Measurements from ENCODE around the gene SP6. TPM values are rescaled to one million over a fixed set of nuclear protein-coding genes. Genes with fewer than 3 reads are reported as not detected.

Gene SP6
- total RNA-seq, 8 experiments from 2014 or later: 0.11 to 1.1 (median 0.27) TPM

Other genes with a start within 250 kb of the SP6 start
- gene KPNB1, start 201.2 kb downstream of the SP6 start, total RNA-seq: 100 to 1,000 TPM in 7 of 8 experiments, 10 to 100 TPM in 1; 90.3 to 268 (median 127) TPM
- 10 to 100 TPM in 7 of 8 experiments, 1 to 10 TPM in 1; 7.0 to 14.1 (median 10.8) TPM for gene TBKBP1, start 157.0 kb downstream of the SP6 start, total RNA-seq
- under 1 TPM in 5 of 8 experiments, not detected in 3; 0.04 to 0.38 (median 0.14) TPM for gene TBX21, start 117.9 kb downstream of the SP6 start, total RNA-seq
- 10 to 100 TPM in 3 of 8 experiments, 1 to 10 TPM in 5; 2.2 to 16.6 (median 8.4) TPM for gene OSBPL7, start 29.4 kb downstream of the SP6 start, total RNA-seq
- gene MRPL10, start 19.6 kb downstream of the SP6 start, total RNA-seq: 10 to 100 TPM; 41.5 to 58.3 (median 46.3) TPM
- gene LRRC46, start 19.5 kb downstream of the SP6 start, total RNA-seq: 1 to 10 TPM in 5 of 8 experiments, under 1 TPM in 3; 0.27 to 5.2 (median 1.2) TPM
- gene SCRN2, start 9.9 kb downstream of the SP6 start, total RNA-seq: 10 to 100 TPM; 10.8 to 38.6 (median 21.6) TPM
- gene SP2, start 45.1 kb upstream of the SP6 start, total RNA-seq: 1 to 10 TPM; 1.4 to 6.9 (median 4.4) TPM
- 10 to 100 TPM in 4 of 8 experiments, 1 to 10 TPM in 4; 7.3 to 54.6 (median 10.7) TPM for gene PNPO, start 90.4 kb upstream of the SP6 start, total RNA-seq
- 1 to 10 TPM in 2 of 8 experiments, under 1 TPM in 4, not detected in 2; 0.11 to 3.0 (median 0.40) TPM for gene PRR15L, start 106.7 kb upstream of the SP6 start, total RNA-seq
- gene CDK5RAP3, start 120.0 kb upstream of the SP6 start, total RNA-seq: 100 to 1,000 TPM in 6 of 8 experiments, 10 to 100 TPM in 2; 86.4 to 209 (median 118) TPM
- 100 to 1,000 TPM in 1 of 8 experiments, 10 to 100 TPM in 2, 1 to 10 TPM in 5; 1.7 to 156 (median 5.7) TPM for gene COPZ2, start 186.6 kb upstream of the SP6 start, total RNA-seq
- 100 to 1,000 TPM in 4 of 8 experiments, 10 to 100 TPM in 4; 71.9 to 284 (median 99.4) TPM for gene NFE2L1, start 197.2 kb upstream of the SP6 start, total RNA-seq

All from motor neuron (in vitro differentiated cells).